GM18517 (cell line): ENCODE results near the gene DRGX.

Source experiments
- ATAC-seq: cut with Tn5 transposase; IDR thresholded peaks from one replicate; pipeline ENCODE4 v1.9.1; 2021; ENCODE audit warnings: mild to moderate bottlenecking, moderate library complexity; ENCODE audit not compliant: unreplicated experiment

DRGX gene

GRCh38 chr10:49395741-49396665, at the start of gene DRGX:
Gene DRGX, minus strand, starts transcription at chr10:49396089. Its CDS starts 649 bp downstream, at chr10:49395440.
- ATAC-seq: no peak

- no peak for ATAC-seq
These were observed 48.5 kb upstream of the DRGX start for GRCh38 chr10:49444349-49444748.

GRCh38 chr10:49442863-49443262, 47.0 kb upstream of the DRGX start:
- no peak for ATAC-seq

- no peak for ATAC-seq
These were observed 45.9 kb upstream of the DRGX start for GRCh38 chr10:49441488-49442476.

DNA sequence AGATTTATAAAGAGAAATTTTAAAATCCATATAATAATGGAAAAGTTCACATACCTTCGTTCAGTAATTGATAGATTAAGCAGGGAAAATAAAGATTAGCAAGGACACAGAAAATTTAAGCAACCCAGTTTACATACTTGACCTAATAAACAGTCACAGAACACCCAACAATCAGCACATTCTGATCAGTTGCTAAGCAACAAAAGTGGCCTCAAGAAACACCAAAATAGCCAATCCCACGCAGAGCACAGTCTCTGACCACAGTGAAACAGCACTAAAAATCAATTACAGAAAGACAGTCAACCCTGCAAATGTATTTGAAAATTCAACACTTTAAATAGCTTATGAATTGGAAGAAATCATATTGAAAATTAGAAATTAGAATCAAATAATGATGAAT, 39.3 kb upstream of the DRGX start:
- ATAC-seq: no peak

DNA sequence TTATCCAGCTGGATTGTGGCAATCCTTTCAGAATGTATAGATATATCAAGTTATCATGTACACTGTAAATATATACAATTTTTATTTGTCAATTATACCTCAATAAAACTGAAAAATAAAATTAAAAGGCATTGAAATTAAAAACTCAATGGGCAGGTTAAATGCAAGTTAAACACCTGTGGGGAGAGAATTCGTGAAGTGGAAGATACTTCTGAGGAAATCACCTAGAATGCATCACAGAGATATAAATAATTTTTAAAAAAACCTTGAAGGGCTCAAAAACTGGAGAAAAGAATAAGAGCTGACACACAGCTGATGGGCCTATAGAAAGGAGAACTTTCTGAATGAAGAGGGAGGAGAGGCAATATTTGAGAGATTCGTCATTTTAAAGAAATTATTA, 37.2 kb upstream of the DRGX start:
- no peak for ATAC-seq

DNA sequence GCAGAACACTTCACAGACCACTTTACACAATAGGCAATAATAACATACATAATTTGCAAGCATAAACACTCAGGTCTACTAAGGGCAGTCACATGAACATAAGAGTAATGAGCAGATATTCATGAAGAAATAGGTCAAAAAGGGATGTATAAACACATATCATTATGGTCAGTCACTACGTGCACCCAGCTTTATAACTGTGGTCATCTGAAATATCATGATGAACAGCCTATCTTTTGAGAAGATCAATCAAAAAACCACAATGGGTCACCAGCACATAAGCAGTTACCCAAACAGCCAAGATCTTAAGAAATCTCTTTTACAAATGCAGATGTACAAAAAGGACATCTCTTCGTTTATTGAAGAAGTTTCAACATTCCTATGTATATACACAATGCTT, 35.5 kb upstream of the DRGX start:
- ATAC-seq: no peak

DNA sequence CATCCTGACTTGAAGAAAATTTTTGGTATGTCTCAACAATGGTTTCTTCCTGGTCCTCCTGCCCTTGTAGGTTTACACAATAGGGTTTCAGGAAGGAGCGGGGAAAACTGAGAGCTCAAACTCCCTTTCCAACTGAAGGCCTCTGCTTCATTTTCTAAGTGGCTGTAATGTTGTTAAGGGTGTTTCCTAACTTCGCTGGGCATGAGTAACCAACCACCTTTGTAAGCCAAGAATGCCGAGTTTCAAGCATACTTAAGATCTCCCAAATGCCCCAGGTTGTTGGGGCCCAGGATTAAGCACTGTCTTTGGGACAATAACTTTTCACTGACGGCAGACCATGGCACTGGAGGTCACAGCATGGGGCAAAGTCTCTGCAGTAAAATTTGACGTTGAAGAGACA, 33.6 kb upstream of the DRGX start:
- ATAC-seq: no peak

GRCh38 chr10:49426490-49427360, 30.8 kb upstream of the DRGX start:
- no peak for ATAC-seq

- ATAC-seq: no peak
These were observed 23.1 kb upstream of the DRGX start for GRCh38 chr10:49419005-49419404.

DNA sequence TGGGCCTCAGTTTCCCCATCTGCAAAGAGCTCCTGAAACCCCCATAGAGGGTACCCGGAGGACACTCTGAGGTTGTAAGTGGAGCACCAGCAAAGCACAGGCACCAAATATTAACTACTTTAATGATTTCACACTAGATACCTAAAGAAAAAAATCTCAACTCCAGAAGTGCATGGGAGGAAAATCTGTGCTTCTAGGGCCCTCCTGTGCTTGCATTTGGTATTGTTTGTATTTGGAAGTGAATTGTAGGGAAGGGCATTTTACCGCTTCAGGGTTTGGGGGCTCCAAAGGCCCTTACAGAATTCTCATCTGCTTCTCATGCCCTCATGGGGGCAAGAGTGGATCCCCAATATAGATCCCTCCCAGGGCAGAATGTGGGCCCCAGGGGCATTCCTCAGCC, 22.4 kb upstream of the DRGX start:
- ATAC-seq: no peak

- no peak for ATAC-seq
These were observed 22.1 kb upstream of the DRGX start for GRCh38 chr10:49418053-49418326.

DNA sequence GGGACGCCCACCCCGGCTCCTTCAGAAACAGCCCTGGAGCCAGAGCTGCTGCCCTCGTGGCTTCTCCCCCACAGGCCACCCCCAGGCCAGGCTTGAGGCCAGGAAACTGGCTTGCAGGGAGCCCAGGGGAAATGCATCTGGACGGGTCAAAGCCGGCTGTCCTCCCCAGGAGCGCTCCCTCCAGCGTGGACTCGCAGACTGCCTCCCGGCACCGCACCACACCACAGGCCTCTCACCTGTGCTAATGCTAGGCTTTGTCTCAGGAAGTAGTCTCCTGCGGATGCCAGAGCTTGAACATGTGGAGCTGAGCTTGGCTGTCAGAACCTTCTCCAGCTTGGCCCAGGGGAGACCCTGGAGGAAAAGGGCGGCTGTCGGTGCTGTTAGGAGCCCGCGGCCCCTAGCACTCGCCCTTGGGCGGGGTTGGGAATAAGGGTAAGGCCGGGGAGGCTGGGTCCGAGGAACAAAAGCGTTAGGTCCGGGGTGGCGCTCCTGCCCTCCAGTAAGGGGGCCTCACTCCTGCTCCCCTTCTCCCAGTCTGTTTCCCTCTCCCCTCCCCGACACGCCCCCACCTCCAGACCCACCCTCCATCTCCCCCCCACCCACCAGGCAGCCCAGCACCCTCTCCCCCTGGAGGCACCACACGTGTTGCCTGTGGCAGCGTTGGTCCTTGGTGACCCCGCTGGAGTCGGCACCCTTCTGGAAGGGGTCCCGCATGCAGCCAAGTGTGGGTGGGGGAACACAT, 21.6 kb upstream of the DRGX start:
- no peak for ATAC-seq

DNA sequence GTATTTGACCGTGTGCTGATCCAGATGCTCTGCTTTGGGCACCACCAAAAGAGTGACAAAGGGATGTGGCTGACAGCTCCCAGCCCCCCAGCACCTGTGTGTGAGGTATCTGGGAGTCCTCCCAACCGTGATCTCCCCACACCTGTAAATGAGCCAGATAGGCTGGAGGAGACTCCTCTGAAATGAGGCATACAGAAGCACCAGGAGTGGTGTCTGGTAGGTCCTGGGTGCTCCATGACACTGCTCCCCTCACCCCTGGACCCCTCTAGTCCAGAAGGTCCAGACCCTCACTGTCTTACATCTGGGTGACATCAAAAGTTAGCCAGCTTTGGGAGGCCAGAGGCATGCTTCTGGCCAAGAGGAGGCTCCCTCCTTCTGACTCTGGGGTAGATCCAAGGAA, 20.0 kb upstream of the DRGX start:
- ATAC-seq: no peak

GRCh38 chr10:49415109-49415508, 19.2 kb upstream of the DRGX start:
- ATAC-seq: no peak

DNA sequence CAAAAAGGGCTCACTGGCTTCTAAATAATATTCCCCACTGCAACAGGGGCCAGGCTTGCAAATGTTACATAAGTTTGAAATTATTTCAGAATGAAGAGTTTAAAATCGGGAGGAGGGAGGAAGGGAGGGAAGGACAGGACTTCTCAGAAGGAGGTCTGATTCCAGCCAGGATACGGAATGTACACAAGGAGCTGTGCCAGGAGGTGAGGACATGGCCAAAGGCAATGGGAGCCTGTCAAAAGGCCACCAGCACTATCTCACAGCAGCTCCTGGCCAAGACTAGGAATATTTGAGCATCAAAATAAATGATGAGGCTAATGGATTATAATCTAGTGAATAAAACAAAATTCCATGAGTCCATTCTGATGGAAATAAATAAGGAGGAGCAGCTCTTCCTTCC, 18.6 kb upstream of the DRGX start:
- ATAC-seq: no peak

DNA sequence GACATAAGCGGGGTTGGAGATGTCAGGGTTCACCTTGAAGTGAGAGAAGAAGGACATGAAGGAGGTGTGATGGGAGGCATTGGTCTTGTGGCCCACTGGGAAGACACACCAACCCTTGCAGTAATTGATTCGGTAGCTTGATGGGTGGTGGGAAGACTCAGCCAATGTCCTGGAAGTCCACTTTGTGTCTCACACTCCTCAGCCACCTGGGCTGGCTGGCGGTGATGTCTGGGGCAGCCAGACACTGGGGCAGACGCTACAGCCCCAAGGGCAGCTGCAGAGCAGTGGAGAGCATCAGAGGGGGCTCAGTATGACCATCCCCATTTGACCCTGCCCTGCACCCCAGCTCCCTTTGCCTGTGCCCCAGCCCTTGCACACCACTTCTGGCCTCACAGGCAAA, 16.7 kb upstream of the DRGX start:
- no peak for ATAC-seq

DNA sequence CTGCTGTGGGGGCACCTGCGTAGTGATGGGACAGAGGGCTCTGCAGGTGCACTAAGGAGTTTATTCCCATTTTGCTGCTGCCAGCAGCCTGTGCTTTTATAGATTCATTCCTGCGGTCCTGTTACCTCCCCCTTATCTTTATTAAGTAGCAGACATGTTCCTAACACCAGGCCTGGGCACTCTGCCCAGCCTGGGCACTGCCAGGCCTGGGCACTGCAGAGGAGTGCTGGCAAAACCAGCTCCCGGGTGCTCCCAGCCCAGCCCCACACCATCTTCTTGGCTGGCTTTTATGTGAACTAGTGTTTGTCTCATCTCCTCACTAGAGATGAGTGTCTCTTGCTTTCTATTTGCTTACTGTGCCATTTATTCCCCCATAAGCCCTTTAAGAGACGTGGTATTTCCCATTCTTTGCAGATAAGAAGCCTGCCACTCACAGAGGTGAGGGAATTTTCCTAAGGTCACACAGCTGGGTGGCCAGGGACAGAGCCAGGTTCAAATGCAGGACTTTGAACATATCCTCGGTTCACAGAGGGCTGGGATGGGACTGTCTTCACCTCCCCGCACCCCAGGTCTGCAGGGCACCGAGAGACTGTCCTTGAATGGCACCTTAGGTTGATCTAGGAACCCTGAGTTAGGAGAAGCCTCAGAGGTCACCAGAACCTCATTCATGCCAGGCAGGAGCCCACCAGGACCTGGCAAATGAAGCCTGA, 14.6 kb upstream of the DRGX start:
- ATAC-seq: no peak

DNA sequence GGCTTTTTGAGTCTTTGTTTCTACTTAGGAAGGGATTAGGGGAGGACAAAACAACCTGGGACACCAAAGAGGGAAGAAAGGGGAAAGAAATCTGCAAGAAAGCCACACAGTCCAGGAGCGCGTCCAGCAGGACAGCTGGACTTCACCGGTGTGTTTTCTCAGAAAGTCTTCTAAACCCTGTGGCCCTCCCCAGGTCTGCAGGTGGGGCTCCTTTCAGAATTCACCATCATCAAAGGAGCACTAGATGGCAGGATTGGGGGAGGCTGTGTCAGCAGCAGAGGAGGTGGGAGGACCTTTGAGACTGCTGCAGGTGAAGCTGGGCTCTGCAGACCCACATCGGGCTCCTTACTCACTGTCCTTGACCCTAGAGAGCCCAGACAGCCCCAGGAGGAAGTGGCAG, 13.9 kb upstream of the DRGX start:
- no peak for ATAC-seq
